Right atrium auricular region (tissue), 2 donors: Measurements from ENCODE around the gene HCN2. TPM values are rescaled to one million over a fixed set of nuclear protein-coding genes. Genes with fewer than 3 reads are reported as not detected.
A peak's percentile ranks its signal among the peaks of the same experiment; 100 is the strongest.

Experiments
- DNase-seq: peaks from one replicate; pipeline ENCODE4 v3.0.0-alpha.2; 2019; ENCODE audit warnings: low spot score
- H3K27ac ChIP-seq, 2 donors: fragments of 200-600 bp; sonication (generic); 1 replicate in 1 of 2; 2 replicates in 1 of 2; pipeline ENCODE4 v1.5.1; 2016 to 2019
- H3K27me3 ChIP-seq, 2 donors: fragments of 200-600 bp; sonication (generic); one replicate each; pipeline versions ENCODE4 v1.5.1 to v1.6.0; 2017 to 2019
- H3K36me3 ChIP-seq: fragments of 200-600 bp; sonication (generic); one replicate; pipeline ENCODE4 v1.5.1; 2016
- H3K4me1 ChIP-seq, 2 donors: fragments of 200-600 bp; sonication (generic); one replicate each; pipeline versions ENCODE4 v1.5.1 to v1.6.0; 2017 to 2019
- H3K4me3 ChIP-seq, 2 donors: fragments of 200-600 bp; sonication (generic); 1 replicate in 1 of 2; 2 replicates in 1 of 2; pipeline ENCODE4 v1.5.1; 2017 to 2019; ENCODE audit warnings: mild to moderate bottlenecking in 1 of 2, moderate library complexity in 1 of 2
- H3K9me3 ChIP-seq, 2 donors: fragments of 200-600 bp; sonication (generic); one replicate each; pipeline ENCODE4 v1.5.1; 2019
- total RNA-seq, 2 donors: library from RNA; depleted of rRNA; stranded (reverse); fragments of >200 nt; gene quantifications; one replicate each; pipeline ENCODE4 v1.1.0, GENCODE V29; 2016
- TF ChIP-seq, protein P1 (sequence below), 2 donors: fragments of 200-600 bp; sonication (generic); IDR thresholded peaks; one replicate each; pipeline ENCODE4 v1.5.1; 2019; ENCODE audit warnings: antibody characterized with exemption in 2 of 2

Gene HCN2
- total RNA-seq, 2 donors from 2014 or later = 1.4 to 11.1 TPM

DNA sequence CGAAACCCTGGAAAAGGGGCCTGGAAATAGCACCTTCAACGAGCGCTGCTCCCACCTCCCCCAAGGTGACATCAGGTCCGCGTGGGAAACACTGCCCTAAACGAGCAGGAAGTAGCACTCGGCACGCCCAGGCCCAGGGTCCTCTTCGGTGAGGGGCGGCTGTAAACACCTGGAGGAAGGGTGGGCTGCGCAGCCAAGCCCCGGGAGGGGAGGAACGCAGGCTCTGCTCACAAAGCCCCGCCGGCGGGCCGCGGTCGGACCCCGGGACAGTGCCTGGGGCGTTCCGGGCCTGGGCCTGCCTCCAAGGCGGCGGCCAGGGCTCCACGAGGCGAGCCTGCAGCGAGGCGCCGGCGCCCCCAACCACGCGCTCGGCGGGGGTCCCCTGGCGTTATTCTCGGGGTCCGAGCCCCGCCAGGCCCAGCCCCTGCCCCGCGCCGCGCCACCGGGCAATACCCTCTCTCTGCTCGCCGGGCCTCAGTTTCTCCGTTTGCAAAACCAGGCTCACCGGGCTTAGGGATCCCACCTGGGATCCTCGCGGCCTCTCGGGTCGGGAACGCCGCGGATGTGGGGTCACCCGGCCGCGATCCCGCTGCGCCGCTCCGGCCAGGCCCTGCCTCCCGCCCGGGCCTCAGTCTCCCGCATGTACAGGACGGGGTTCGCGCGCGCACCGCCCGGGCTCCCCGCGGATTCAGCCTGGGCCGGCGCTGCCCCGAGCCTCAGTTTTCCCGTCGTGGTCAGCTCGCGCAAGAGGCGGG, 72.7 kb downstream of the HCN2 start:
- no peak for DNase-seq
- H3K4me1 ChIP-seq = peaks cover 0 to 70% of the 10 kb centered on the region in 2 donors
- peak overlapping the region; percentile 93 to 100 for H3K4me3 ChIP-seq
- H3K9me3 ChIP-seq = no peaks in the 10 kb centered on the region
- H3K27me3 ChIP-seq = no peaks in the 10 kb centered on the region
- peak overlapping the region; percentile 90 to 92 for H3K27ac ChIP-seq
- H3K36me3 ChIP-seq = no peaks in the 10 kb centered on the region
- TF ChIP-seq, protein P1, sequence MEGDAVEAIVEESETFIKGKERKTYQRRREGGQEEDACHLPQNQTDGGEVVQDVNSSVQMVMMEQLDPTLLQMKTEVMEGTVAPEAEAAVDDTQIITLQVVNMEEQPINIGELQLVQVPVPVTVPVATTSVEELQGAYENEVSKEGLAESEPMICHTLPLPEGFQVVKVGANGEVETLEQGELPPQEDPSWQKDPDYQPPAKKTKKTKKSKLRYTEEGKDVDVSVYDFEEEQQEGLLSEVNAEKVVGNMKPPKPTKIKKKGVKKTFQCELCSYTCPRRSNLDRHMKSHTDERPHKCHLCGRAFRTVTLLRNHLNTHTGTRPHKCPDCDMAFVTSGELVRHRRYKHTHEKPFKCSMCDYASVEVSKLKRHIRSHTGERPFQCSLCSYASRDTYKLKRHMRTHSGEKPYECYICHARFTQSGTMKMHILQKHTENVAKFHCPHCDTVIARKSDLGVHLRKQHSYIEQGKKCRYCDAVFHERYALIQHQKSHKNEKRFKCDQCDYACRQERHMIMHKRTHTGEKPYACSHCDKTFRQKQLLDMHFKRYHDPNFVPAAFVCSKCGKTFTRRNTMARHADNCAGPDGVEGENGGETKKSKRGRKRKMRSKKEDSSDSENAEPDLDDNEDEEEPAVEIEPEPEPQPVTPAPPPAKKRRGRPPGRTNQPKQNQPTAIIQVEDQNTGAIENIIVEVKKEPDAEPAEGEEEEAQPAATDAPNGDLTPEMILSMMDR (IDR thresholded peaks at IDR 0.05) = no peak

DNA sequence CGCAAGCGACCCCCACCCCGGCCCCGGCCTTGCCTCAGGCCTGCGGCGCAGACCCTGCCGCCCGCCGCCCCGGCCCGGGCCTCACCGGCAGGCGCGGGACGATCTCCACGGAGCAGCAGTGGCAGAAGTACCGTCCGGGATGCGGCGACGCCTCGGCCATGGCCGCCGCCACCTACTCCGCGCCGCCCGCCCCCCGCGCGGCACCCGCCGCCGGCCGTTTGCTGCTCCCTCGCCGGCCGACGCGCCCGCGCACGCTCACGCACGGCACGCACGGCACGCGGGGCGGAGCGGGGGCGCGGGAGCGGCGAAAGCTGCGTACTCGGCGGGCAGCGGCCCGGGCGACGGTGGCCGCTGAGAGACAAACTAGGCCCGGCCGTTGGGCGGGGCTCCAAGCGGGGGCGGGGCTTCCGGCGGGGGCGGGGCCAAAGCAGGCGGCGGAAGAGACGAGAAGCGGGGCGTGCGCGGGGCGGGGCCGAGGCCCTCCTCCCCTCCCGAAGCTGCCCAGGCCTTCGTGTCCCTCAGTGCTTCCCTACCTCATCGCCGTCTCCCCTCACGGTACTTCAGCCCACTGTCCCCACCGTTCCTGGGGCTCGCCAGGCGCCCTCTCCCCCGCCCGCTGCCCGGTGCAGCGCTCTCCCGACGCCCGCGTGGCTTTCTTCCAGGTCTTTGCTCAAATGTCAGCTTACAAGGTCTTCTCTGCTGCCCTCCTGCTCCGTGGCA, 73.4 kb downstream of the HCN2 start, which contains the start of gene RNF126:
RNF126 (minus strand) TSS at position 253 of the 720 bp plus-strand sequence; CDS start at position 160, 93 bp downstream.
- Histone ChIP-seq H3K4me1 (peaks cover 0 to 62% of the 10 kb centered on the region in 2 donors), H3K9me3 (no peaks in the 10 kb centered on the region), H3K27me3 (no peaks in the 10 kb centered on the region), H3K27ac (peak within 1 kb of the TSS; percentile 94 to 96), H3K36me3 (no peaks in the 10 kb centered on the region), H3K4me3 (peak within 1 kb of the TSS; percentile 93 to 100)
- DNase-seq = peak; percentile 94
- TF ChIP-seq, protein P1 (IDR thresholded peaks at IDR 0.05) = no peak

DNA sequence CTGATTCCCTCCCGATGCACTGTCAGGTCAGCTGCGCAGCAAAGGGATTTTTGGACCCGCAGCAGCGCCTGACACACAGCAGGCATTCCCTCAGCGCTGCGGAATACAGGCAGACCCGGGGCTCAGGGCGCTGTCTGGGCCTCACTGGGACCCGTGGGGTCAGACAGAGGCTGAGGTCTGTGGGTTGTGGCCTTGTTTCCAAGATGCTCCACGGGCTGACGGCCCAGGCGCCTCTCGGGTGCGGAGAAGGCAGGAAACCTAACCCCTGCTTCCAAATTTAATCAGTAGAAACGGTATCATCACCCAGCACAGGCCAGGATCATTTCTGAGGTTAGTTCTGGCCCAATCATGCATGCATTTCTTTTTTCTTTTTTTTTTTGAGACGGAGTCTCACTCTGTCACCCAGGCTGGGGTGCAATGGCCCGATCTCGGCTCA, 74.0 kb downstream of the HCN2 start:
- Histone ChIP-seq H3K36me3 (no peaks in the 10 kb centered on the region), H3K9me3 (no peaks in the 10 kb centered on the region), H3K27ac (peak overlapping the region; percentile 94 to 96), H3K4me3 (peak overlapping the region; percentile 93 to 100), H3K4me1 (peaks cover 0 to 57% of the 10 kb centered on the region in 2 donors), H3K27me3 (no peaks in the 10 kb centered on the region)
- TF ChIP-seq, protein P1 (IDR thresholded peaks at IDR 0.05) = no peak
- DNase-seq = no peak

DNA sequence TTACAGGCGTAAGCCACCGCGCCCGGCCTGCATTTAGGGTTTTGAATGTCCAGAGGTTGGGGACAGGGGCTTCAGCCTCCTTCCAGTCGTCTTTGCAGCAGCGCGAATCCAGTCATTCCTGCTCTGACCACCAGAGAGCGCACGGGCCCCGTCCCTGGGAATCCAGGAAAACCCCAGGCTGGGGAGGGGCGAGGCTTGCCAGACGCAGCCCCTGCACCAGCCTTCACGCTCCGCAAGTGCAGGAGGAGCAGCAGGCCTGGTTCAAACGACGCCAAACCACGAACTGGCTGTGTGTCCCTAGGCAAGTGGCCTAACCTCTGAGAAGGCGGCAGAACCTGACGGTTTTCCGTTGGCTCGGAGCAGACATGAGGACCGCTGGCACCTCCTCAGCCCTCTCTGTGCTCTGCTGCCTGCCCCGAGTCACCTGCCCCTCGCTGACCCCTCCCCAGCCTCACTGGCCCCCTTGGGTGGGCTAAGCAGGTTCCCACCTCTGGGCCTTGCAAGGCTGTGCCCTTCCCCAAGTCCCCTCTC, 75.3 kb downstream of the HCN2 start:
- Histone ChIP-seq H3K27ac (no peak overlapping the region), H3K27me3 (no peaks in the 10 kb centered on the region), H3K4me1 (peaks cover 0 to 44% of the 10 kb centered on the region in 2 donors), H3K36me3 (no peaks in the 10 kb centered on the region), H3K9me3 (no peaks in the 10 kb centered on the region), H3K4me3 (peak overlapping the region in 1 of 2 donors; percentile 30)
- peak; percentile 85 for DNase-seq
- TF ChIP-seq, protein P1 (IDR thresholded peaks at IDR 0.05) = peak; percentile 96

Other genes with a start within 250 kb of the HCN2 start
- gene MIER2, start 245.1 kb upstream of the HCN2 start, total RNA-seq = 10 to 100 TPM; 15.2 to 22.4 TPM
- gene C2CD4C, start 180.7 kb upstream of the HCN2 start, total RNA-seq = under 1 TPM; 0.26 to 0.55 TPM
- 10 to 100 TPM in 1 of 2 donors, 1 to 10 TPM in 1; 9.6 to 26.8 TPM for gene SHC2, start 128.8 kb upstream of the HCN2 start, total RNA-seq
- gene MADCAM1, start 93.4 kb upstream of the HCN2 start, total RNA-seq = not detected
- 10 to 100 TPM; 30.3 to 33.2 TPM for gene TPGS1, start 82.4 kb upstream of the HCN2 start, total RNA-seq
- gene CDC34, start 58.1 kb upstream of the HCN2 start, total RNA-seq = 10 to 100 TPM; 55.8 to 75.0 TPM
- under 1 TPM in 1 of 2 donors, not detected in 1; 0.79 TPM for gene GZMM, start 45.8 kb upstream of the HCN2 start, total RNA-seq
- 1,000 to 10,000 TPM; 1,033 to 1,569 TPM for gene BSG, start 17.3 kb upstream of the HCN2 start, total RNA-seq
- 10 to 100 TPM; 24.5 to 30.4 TPM for gene POLRMT, start 43.7 kb downstream of the HCN2 start, total RNA-seq
- gene FGF22, start 50.0 kb downstream of the HCN2 start, total RNA-seq = under 1 TPM; 0.35 to 0.37 TPM
- 10 to 100 TPM; 53.3 to 68.5 TPM for gene RNF126, start 73.3 kb downstream of the HCN2 start, total RNA-seq
- gene FSTL3, start 86.5 kb downstream of the HCN2 start, total RNA-seq = 100 to 1,000 TPM in 1 of 2 donors, 10 to 100 TPM in 1; 64.4 to 437 TPM
- not detected for gene PRSS57, start 105.6 kb downstream of the HCN2 start, total RNA-seq
- gene PALM, start 119.1 kb downstream of the HCN2 start, total RNA-seq = 10 to 100 TPM; 28.7 to 64.9 TPM
- 1 to 10 TPM in 1 of 2 donors, under 1 TPM in 1; 0.96 to 1.5 TPM for gene MISP, start 161.2 kb downstream of the HCN2 start, total RNA-seq
- 10 to 100 TPM; 49.4 to 73.9 TPM for gene PTBP1, start 207.6 kb downstream of the HCN2 start, total RNA-seq
- not detected for gene PLPPR3, start 232.1 kb downstream of the HCN2 start, total RNA-seq
- not detected for gene AZU1, start 238.0 kb downstream of the HCN2 start, total RNA-seq